Activated naive CD4-positive, alpha-beta T cell treated with anti-CD3 and anti-CD28 coated beads, Interleukin-2, amount 50 U/mL, for 16 hours (primary cell): ENCODE measurements around the gene ENOX2.
"Not testable (repeated sequence)": the region's sequence is repeated elsewhere in the genome, so short reads cannot be mapped to it uniquely, and the experiment has no call there.

ENCODE experiments used
- DNase-seq: peaks from one replicate; pipeline ENCODE4 v3.0.0-alpha.2; 2020

ENOX2 gene

DNA sequence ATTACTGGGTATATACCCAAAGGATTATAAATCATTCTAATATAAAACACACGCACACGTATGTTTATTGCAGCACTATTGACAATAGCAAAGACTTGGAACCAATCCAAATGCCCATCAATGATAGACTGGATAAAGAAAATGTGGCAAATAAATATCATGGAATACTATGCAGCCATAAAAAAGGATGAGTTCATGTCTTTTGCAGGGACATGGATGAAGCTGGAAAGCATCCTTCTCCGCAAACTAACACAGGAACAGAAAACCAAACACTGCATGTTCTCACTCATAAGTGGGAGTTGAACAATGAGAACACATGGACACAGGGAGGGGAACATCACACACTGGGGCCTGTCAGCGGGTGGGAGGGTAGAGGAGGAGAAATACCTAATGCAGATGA lies 83.6 kb downstream of the ENOX2 start:
- not testable (repeated sequence) for DNase-seq

GRCh38 chrX:130813932-130814331 lies 89.1 kb downstream of the ENOX2 start:
- DNase-seq, result not testable (repeated sequence)

DNA sequence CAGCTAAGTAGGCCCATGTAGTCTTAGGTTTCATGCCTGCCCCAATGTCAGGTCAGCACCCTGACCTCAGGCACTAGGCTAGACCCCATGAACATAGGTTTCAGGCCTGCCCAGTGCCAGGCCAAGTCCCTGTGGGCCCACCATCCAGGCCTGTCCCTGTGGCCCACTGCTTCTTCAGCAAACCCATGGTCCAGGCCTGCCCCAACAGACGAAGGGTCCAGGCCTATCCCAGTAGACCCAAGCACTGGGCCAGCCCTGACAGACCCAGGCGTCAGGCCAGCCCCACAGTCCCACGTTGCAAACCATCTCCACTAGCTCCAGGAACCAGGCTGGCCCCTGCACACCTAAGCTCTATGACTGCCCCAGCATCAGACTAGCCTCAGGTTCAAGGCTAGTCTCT lies 92.4 kb downstream of the ENOX2 start:
- no peak for DNase-seq

DNA sequence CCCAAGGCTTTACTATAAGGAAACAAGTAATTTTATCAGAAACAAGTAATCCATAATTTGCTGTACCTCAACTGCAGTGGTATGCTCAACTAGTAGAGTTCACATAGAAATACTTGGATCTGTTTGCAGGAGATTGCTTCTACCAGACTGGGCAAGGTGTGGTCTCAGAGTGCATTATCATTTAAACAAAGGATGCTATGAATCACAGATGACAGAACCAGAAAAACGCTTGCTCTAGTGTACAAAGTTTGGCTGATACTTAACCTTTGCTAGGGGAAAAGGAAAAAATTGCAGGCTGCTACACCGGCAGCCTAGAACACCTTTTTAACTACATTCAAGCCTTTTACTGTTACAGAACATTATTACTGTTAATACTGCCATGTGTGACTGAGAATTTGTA lies 97.1 kb downstream of the ENOX2 start:
- DNase-seq, result no peak

DNA sequence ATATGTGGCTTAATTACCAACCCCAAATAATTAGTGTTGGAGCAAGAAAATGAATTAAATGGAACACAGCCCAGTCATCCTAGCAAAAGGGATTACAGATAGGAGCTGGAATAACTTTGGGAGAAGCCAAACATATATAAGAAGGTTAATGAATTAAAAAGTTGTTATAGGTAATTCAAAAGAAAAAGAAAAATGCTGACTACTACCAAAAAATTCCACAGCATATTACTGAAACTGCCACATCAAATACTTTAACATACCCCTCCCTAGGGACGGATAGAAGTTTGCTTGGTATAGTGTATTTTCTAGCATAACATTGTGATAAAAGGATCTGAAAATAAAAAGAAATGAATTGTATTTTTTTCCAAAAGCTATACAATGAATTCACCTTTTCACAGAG lies 99.5 kb downstream of the ENOX2 start:
- no peak for DNase-seq

DNA sequence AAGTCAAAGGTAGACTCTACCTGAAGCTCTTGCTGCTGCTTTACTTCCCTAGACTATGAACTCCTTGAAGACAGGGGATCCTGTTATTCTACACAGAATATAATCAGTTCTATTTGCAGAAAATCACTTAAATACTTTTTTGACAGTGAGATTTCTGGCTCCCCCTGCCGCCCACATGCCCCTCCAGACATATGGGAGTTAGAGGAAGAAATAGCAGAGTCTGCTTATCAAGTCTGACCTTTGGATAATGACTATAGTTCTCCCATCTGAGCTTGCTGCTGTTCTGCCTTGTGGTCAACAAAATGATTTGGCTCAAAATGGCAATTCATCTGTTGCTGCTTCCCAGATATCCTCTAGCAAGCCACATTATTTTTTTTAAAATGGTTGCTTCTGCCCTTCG lies 101.1 kb downstream of the ENOX2 start:
- no peak for DNase-seq

DNA sequence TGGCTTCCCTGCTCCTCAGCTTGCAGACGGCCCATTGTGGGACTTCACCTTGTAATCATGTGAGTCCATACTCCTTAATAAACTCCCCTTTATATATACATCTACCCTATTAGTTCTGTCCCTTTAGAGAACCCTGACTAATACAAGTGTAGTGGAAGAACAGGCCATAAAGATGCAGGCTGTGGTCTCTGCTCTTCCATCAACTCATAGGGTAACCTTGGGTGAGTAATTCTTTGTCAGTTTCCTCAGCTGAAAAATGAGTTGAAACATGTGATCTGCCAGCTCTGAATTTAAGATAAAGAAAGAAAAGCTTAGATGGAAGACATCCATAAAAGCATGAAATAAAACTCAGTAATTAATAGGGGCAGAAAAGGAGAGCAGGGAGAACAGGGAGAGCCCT lies 103.6 kb downstream of the ENOX2 start:
- no peak for DNase-seq

DNA sequence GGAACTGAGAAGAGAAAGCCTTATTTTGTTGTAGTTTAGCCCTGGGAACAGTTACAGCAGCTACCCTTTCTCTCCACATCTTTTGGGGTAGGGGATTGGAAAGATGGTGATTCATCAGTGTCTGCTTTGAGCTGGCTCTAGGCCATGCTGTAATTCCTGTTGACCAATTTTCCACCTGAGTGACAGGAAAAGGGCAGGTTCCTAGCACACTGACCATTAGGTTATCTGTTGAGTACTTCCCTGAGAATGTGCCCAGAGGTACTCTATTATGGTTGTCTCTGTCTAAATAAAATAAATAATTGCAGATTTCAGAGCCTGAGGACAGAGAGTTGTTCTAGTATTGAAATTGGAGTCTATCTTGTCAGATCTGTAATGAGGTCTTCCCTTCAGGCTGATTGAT lies 109.0 kb downstream of the ENOX2 start:
- no peak for DNase-seq

DNA sequence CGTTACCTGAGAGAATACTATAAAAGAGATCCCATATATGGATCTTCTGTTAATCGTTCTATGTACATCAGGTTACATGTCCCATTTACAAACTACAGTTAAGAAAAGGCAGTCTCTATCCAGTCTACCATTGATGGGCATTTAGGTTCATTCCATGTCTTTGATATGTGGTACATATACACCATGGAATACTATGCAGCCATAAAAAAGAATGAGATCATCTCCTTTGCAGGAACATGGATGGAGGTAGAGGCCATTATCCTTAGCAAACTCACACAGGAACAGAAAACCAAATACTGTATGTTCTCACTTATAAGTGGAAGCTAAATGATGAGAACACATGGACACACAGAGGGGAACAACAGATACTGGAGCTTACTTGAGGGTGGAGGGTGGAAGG lies 111.1 kb downstream of the ENOX2 start:
- DNase-seq, result not testable (repeated sequence)

DNA sequence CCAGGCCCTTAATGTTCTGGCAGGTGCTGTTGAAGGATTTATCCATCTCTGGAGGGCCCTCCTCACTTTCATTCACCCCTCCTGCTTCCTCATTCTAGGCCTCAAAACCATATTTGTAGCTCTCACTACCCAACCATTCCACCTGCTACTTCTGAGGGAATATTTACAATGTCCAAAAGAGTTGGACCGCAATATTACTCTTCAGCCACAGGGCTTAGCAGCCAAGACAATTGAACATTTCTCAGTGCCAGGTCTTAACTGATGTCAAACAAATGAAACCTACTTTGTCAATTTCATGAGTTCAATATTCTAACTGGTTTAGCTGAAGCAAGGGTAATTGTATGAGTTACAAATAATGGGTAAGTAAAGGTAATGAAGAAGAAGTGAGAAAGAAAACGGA lies 113.2 kb downstream of the ENOX2 start:
- DNase-seq, result no peak

DNA sequence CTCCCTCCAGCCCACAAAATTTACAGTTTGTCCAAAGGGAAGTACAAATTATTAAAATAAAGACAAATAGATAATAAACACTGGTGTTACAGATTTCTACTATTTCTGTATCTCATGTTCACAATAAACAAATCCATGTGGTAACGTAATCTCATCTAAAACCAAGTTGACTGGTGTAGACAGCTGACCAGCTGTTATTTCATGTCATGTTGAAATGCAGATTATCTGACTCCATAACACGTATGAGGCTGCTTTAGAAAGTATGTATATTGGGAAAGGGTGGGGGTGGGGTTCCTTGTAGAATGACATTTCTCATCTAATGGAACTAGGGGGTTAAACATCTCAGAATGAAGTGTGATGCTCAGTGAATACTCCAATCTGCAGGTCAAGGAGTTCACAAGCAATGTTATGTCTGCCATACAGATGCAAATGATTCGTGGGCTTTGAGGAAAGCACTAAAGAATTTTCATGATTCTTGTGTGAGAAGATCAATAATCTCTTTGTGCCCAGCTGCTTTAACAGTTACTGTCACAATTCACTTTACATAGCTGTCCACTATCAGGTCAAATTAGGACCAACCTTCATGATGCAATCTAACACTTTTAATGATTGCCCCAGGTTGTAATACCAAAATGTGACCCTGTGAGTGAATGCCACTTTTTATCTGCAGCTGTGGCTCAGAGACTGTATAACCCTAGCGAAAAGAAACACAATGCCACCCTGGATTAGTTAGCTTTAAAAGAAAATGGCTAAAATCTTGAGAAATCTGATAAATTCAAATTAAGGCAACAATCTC lies 114.0 kb downstream of the ENOX2 start:
- DNase-seq, result no peak

GRCh38 chrX:130786030-130786429 lies 117.0 kb downstream of the ENOX2 start:
- no peak for DNase-seq

- no peak for DNase-seq
Observed at GRCh38 chrX:130778773-130779172, 124.2 kb downstream of the ENOX2 start.

GRCh38 chrX:130775849-130776248 lies 127.2 kb downstream of the ENOX2 start:
- no peak for DNase-seq

- no peak for DNase-seq
Observed at GRCh38 chrX:130772776-130773143, 130.2 kb downstream of the ENOX2 start.

DNA sequence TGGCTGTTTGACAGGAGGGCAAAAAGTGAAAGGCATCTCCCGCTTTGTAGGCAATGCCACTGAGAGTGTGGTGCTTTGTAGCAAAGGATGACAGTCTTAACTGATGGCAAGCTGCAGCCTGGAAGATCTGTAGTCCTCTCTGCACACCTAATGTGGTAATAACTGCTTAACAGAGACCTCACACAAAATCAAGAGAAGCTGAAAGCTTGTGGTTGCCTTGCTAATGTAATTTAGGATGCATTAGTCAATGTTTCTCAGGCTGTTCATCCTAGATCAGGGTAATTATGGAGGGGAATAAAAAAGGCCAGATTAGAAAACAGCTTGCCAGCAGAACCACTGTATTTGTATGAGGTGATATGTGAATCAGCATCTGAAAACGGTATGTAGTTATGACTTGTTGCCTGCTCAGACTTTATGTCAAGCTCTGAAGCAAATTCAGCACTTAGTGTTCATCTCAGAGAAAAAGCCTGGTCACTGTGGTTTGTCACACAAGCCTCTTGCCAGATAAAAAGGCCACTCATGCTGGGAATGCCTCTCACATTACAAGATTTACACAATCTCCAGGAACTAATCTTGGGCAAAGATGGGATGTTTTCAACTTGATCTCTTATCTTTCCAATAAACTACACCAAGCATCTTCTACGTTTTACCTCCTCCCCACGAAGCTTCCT lies 130.8 kb downstream of the ENOX2 start:
- DNase-seq, result no peak

DNA sequence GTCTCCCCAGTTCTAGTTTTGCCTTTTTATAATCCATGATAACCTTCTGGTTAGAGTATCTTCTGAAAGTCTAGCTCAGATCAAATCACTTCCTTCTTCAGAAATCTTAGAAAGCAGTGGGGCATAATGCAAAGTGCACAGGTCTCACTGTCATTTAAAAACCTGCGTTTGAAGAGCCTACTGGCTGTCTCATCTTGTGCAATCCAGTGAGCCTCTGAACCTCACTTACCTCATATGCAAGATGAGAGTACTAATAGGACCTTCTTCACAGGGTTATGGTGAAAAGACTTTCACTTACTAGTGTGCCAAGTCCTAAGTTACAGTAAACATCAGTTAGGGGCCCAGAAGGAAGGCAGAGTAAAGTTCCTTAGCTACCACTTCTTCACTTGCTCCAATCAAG lies 131.4 kb downstream of the ENOX2 start:
- DNase-seq, result no peak

GRCh38 chrX:130771230-130771629 lies 131.8 kb downstream of the ENOX2 start:
- no peak for DNase-seq

DNA sequence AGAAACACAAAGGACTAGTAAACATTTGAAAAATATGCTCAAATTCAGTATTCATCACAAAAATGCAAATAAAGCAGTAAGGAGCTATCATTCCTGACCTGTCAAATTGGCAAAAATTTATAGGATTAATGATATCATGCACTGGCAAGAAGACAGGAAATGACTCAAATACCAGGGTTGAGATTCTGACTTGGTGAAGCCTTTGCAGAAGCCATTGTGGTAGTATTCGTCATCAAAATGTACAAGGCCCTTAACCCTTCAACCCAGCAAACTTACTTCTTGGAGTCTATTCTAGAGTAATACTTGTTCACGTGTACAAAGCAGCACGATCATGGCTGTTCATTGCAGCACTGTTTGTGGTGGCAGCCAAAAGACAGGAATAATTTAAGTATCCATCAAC lies 132.4 kb downstream of the ENOX2 start:
- no peak for DNase-seq

- DNase-seq, result no peak
Observed at GRCh38 chrX:130769835-130770234, 133.2 kb downstream of the ENOX2 start.

DNA sequence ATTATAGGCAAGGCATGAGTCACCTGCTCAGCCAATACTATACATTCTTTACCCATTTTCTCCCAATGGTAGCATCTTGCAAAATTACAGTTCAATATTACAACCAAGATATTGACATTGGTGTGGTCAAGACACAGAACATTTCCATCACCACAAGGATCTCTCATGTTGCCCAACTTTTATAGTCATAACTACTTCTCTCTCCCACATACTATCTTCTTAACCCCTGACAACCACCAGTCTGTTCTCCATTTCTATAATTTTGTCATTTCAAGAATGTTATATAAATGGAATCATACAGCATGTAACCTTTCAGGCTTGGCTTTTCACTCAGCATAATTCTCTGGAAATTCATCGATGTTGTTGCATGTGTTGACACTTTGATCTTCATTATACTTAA lies 144.9 kb downstream of the ENOX2 start:
- DNase-seq, result no peak

GRCh38 chrX:130756233-130756632 lies 146.8 kb downstream of the ENOX2 start:
- no peak for DNase-seq

GRCh38 chrX:130754353-130754752 lies 148.7 kb downstream of the ENOX2 start:
- DNase-seq, result no peak

DNA sequence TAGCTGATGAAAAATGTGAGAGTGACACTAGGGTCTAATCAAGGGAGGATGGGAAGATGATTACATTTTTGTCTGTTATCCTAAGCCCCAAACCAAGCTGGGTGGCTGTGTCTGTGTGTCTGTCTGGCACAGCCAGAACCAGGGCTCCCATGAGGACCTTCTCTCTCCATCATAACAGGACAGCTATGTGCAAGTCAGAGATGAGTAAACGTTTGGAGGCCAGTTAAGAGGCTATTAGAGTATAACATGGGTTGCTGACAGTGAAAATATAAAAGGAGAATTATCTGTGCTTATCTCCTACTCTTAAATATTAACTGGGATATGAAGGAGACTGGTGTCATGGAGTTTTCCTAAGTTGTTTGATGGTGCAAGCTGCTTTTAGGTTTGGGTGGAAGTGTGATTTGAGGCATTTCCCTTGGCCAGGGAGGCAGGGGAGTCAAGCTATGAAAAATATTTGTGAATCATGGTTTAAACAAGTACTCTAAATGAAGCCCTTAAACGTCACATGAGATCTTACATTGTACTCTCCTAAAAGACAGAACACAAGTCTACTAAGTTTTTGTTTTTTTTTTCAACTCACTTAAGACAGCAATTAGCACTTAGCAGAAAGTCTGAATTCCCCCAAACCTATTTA lies 156.2 kb downstream of the ENOX2 start:
- DNase-seq, result no peak
